Esophagus muscularis mucosa (tissue), 4 donors: ENCODE results near the gene CXCL12. TPM values are rescaled to one million over a fixed set of nuclear protein-coding genes. Genes with fewer than 3 reads are reported as not detected.

Experiments used
- DNase-seq: peaks from one replicate; pipeline ENCODE4 v3.0.0-alpha.2; 2017; ENCODE audit errors: extremely low spot score
- H3K27ac ChIP-seq, 4 donors: fragments of 200-600 bp; sonication (generic); replicated peaks in 1 of 4; 1 replicate in 3 of 4; 2 replicates in 1 of 4; pipeline ENCODE4 v1.5.1; 2016 to 2019; ENCODE audit warnings: mild to moderate bottlenecking in 1 of 4
- H3K27me3 ChIP-seq, 4 donors: fragments of 200-600 bp; sonication (generic); one replicate each; pipeline versions ENCODE4 v1.5.1 to v1.6.0; 2016 to 2019
- H3K36me3 ChIP-seq, 4 donors: fragments of 200-600 bp; sonication (generic); one replicate each; pipeline ENCODE4 v1.5.1; 2016 to 2019
- H3K4me1 ChIP-seq, 4 donors: fragments of 200-600 bp; sonication (generic); one replicate each; pipeline ENCODE4 v1.5.1; 2016 to 2019
- H3K4me3 ChIP-seq, 4 donors: fragments of 200-600 bp; sonication (generic); 1 replicate in 2 of 4; 2 replicates in 2 of 4; pipeline ENCODE4 v1.5.1; 2016 to 2019; ENCODE audit warnings: mild to moderate bottlenecking in 4 of 4, moderate library complexity in 1 of 4
- H3K9me3 ChIP-seq, 4 donors: fragments of 200-600 bp; sonication (generic); 1 replicate in 3 of 4; 2 replicates in 1 of 4; pipeline ENCODE4 v1.5.1; 2016 to 2019
- EP300 ChIP-seq: sonication (generic); formaldehyde crosslinking; IDR thresholded peaks from one replicate; pipeline ENCODE4 v1.6.1; 2017; ENCODE audit warnings: antibody characterized with exemption
- POLR2A ChIP-seq: fragments of 450-650 bp; IDR thresholded peaks from one replicate; pipeline ENCODE4 v1.6.1; 2017; ENCODE audit warnings: antibody characterized with exemption, moderate library complexity, mild to moderate bottlenecking, low read depth
- POLR2AphosphoS5 ChIP-seq, 2 donors: sonication (generic); formaldehyde crosslinking; IDR thresholded peaks; one replicate each; pipeline ENCODE4 v1.6.1; 2017; ENCODE audit warnings: antibody characterized with exemption in 2 of 2
- WGBS: methylation state at CpG from one replicate; pipeline ENCODE4 v1.1.5; 2018; 5-methylcytosine and 5-hydroxymethylcytosine counted together
- intact Hi-C: fragments of 100-400 bp; cut with DNase I; formaldehyde crosslinking; loops from one replicate; pipeline ENCODE4 v1.15.1; 2023
- total RNA-seq, 4 donors: library from RNA; depleted of rRNA; stranded (reverse); fragments of >200 nt; gene quantifications; one replicate each; pipeline versions ENCODE4 v1.1.0 to v1.2.1, GENCODE V29; 2016
- TF ChIP-seq, protein P1 (sequence below), 3 experiments: fragments of 200-600 bp in 2 of 3; fragments of 450-650 bp in 1 of 3; sonication (generic) in 2 of 3; IDR thresholded peaks; one replicate each; pipeline ENCODE4 v1.5.1; 2017 to 2019; ENCODE audit warnings: antibody characterized with exemption in 3 of 3, mild to moderate bottlenecking in 2 of 3, moderate library complexity in 1 of 3

Gene CXCL12
- total RNA-seq, 4 donors from 2014 or later = 47.9 to 88.8 (median 51.8) TPM

DNA sequence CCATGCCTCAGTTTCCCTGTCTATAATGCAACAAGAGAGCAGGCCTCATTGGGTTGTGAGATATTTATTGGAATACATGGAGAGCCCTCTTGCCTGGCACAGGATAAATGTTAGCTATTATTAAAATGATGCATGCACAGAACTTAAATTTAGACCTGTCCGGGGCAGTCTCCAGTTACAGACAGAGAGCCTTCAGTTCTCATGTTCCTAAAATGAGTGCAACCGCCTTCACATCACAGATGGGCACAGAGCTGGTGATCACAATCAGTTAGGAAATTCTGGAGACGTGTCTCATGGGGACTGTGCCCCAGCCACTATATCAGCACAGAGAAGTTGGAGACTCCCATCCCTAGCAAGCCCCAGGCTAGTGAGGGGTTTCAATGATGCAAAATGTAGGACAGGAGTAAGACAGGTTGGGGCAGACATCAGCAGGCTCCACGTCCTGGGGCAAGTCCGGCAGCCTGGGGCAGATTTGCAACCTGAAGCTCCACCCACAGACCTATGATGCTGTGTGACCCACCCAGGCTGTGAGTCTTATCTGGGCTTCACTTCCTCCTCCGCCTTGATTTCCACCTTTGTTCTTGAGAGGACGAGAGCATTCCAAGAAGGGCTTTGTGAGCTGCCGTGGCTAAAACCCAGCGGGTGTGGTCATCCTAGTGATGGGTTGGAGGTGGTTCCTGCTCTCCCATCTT lies 49.4 kb downstream of the CXCL12 start:
- intact Hi-C loops = no loop called here
- no peak for DNase-seq
- Histone ChIP-seq H3K4me3 (no peak overlapping the region), H3K9me3 (no peaks in the 10 kb centered on the region), H3K4me1 (peaks cover 0 to 4% (median 0%) of the 10 kb centered on the region in 4 donors), H3K27ac (no peak overlapping the region), H3K27me3 (no peaks in the 10 kb centered on the region), H3K36me3 (no peaks in the 10 kb centered on the region)
- 77% methylated on average over 8 of the region's 9 CpGs for WGBS
- no peak for TF ChIP-seq POLR2A
- TF ChIP-seq, protein P1, sequence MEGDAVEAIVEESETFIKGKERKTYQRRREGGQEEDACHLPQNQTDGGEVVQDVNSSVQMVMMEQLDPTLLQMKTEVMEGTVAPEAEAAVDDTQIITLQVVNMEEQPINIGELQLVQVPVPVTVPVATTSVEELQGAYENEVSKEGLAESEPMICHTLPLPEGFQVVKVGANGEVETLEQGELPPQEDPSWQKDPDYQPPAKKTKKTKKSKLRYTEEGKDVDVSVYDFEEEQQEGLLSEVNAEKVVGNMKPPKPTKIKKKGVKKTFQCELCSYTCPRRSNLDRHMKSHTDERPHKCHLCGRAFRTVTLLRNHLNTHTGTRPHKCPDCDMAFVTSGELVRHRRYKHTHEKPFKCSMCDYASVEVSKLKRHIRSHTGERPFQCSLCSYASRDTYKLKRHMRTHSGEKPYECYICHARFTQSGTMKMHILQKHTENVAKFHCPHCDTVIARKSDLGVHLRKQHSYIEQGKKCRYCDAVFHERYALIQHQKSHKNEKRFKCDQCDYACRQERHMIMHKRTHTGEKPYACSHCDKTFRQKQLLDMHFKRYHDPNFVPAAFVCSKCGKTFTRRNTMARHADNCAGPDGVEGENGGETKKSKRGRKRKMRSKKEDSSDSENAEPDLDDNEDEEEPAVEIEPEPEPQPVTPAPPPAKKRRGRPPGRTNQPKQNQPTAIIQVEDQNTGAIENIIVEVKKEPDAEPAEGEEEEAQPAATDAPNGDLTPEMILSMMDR (IDR thresholded peaks at IDR 0.05) = no peak
- no peak for TF ChIP-seq POLR2AphosphoS5 (IDR thresholded peaks at IDR 0.05)
- no peak for TF ChIP-seq EP300

DNA sequence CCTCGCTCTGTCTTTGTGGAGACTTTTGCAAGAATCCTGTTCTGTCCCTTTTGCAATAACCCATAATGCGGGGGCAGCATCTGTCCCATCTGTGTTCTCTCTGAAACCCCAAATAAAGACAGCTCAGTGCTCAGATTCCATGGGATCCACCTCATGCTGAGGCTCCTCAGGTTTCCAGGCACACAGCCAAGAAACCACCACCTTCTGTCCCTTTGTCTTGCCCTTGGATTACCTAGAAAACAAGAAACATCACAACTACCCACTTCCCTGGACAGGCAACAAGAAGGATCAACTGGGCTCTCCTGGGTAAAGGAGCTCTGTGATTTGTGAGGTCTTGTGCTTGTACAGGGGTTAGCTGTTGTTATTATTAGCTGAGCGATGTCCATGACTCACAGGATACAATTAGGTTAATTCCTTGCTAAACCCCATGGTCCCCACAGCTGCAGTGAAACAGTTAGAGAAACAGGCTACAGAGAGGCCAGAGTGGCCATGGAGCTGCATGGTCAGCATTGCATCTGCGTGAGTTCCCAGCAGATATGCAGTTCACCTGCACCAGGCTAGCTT lies 50.2 kb downstream of the CXCL12 start:
- intact Hi-C loops = no loop called here
- Histone ChIP-seq H3K36me3 (no peaks in the 10 kb centered on the region), H3K27me3 (no peaks in the 10 kb centered on the region), H3K9me3 (no peaks in the 10 kb centered on the region), H3K4me3 (no peak overlapping the region), H3K4me1 (peaks cover 0 to 4% (median 0%) of the 10 kb centered on the region in 4 donors), H3K27ac (no peak overlapping the region)
- 82% methylated on average over 4 of the region's 4 CpGs for WGBS
- TF ChIP-seq POLR2AphosphoS5 (IDR thresholded peaks at IDR 0.05) = no peak
- TF ChIP-seq, protein P1 (IDR thresholded peaks at IDR 0.05) = no peak
- no peak for TF ChIP-seq EP300
- TF ChIP-seq POLR2A = no peak
- DNase-seq = no peak

DNA sequence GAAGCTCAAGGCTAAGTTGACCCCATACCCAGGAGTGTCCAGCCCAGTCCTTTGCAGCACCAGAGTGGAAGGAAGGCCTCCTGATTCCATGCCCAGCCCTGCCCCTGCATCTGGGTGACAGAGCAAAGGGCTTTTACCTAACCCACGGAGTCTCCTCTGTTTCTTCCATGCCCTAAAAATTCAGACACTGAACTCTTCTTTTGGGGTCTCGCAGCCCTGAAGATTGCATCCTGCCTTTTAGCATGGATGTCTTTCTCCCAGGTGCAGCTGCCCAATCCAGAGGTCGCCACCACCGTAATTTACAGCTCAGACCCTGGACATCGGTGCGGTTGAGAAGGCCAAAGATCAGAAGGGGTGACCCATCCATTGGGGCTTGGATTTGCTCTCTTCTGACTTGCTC lies 50.8 kb downstream of the CXCL12 start:
- H3K36me3 ChIP-seq = no peaks in the 10 kb centered on the region
- H3K4me3 ChIP-seq = no peak overlapping the region
- H3K27me3 ChIP-seq = no peaks in the 10 kb centered on the region
- peaks cover 0 to 4% (median 0%) of the 10 kb centered on the region in 4 donors for H3K4me1 ChIP-seq
- no peak for DNase-seq
- no peak overlapping the region for H3K27ac ChIP-seq
- TF ChIP-seq, protein P1 (IDR thresholded peaks at IDR 0.05) = no peak
- intact Hi-C loops = no loop called here
- H3K9me3 ChIP-seq = no peaks in the 10 kb centered on the region
- WGBS = 91% methylated on average over 3 of the region's 6 CpGs

DNA sequence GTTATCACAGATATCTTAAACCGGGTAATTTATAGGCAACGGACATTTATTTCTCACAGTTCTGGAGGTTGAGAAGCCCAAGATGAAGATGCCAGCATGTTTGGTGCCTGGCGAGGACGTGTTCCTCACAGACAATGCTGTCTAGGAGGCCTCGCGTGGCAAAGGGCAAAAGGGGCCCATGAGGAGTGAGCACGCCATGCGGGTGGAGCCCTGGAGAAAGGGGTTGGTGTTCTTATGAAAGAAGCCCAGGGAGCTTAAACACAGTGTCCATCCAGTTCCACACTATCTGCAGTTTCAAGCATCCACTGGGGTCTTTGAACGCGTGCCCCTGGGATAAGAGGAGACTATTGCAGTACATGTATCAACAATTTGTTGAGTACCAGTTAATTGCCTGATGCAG lies 51.4 kb downstream of the CXCL12 start:
- H3K9me3 ChIP-seq = no peaks in the 10 kb centered on the region
- 98% methylated on average over 10 of the region's 10 CpGs for WGBS

More for the DNA sequence above, 51.4 kb downstream of the CXCL12 start:
- Histone ChIP-seq H3K27me3 (no peaks in the 10 kb centered on the region), H3K4me3 (no peak overlapping the region), H3K27ac (no peak overlapping the region), H3K4me1 (peaks cover 0 to 4% (median 0%) of the 10 kb centered on the region in 4 donors), H3K36me3 (no peaks in the 10 kb centered on the region)
- TF ChIP-seq EP300 = no peak
- TF ChIP-seq POLR2A = no peak
- TF ChIP-seq, protein P1 (IDR thresholded peaks at IDR 0.05) = no peak
- TF ChIP-seq POLR2AphosphoS5 (IDR thresholded peaks at IDR 0.05) = no peak
- intact Hi-C loops = no loop called here
- DNase-seq = no peak
